HEK293 (cell line): ENCODE data around the gene SPATA2L.
A peak's percentile ranks its signal among the peaks of the same experiment; 100 is the strongest.

ENCODE experiments used
- CTCF ChIP-seq: fragments of 450-650 bp; formaldehyde crosslinking; IDR thresholded peaks from 2 replicates; pipeline ENCODE4 v1.5.1; 2016; ENCODE audit warnings: missing biosample characterization, missing genetic modification characterization
- GLIS1 ChIP-seq: fragments of 450-650 bp; formaldehyde crosslinking; IDR thresholded peaks from 2 replicates; pipeline ENCODE4 v1.5.1; 2016; ENCODE audit warnings: missing biosample characterization, missing genetic modification characterization
- KLF16 ChIP-seq: fragments of 450-650 bp; formaldehyde crosslinking; IDR thresholded peaks from 2 replicates; pipeline ENCODE4 v1.5.1; 2017; ENCODE audit warnings: missing biosample characterization, missing genetic modification characterization
- PRDM4 ChIP-seq: fragments of 450-650 bp; formaldehyde crosslinking; IDR thresholded peaks from 2 replicates; pipeline ENCODE4 v1.5.1; 2017; ENCODE audit warnings: missing biosample characterization, missing genetic modification characterization
- REST ChIP-seq: fragments of 450-650 bp; formaldehyde crosslinking; IDR thresholded peaks from 2 replicates; pipeline ENCODE4 v1.5.1; 2016; ENCODE audit warnings: missing biosample characterization, missing genetic modification characterization
- SETDB1 ChIP-seq: IDR thresholded peaks from one replicate; pipeline ENCODE4 v1.6.1; 2017; ENCODE audit warnings: mild to moderate bottlenecking, low read length, moderate library complexity, mixed read lengths; ENCODE audit not compliant: insufficient read length
- ZBTB20 ChIP-seq: fragments of 450-650 bp; formaldehyde crosslinking; IDR thresholded peaks from 2 replicates; pipeline ENCODE4 v1.5.1; 2016; ENCODE audit warnings: missing biosample characterization, missing genetic modification characterization
- ZBTB21 ChIP-seq: fragments of 450-650 bp; formaldehyde crosslinking; IDR thresholded peaks from 2 replicates; pipeline ENCODE4 v1.5.1; 2017; ENCODE audit warnings: missing biosample characterization, missing genetic modification characterization
- ZBTB26 ChIP-seq: fragments of 450-650 bp; formaldehyde crosslinking; optimal IDR thresholded peaks from 2 replicates; pipeline ENCODE3; 2016; ENCODE audit warnings: missing biosample characterization, mild to moderate bottlenecking, missing genetic modification characterization
- ZBTB44 ChIP-seq: fragments of 450-650 bp; IDR thresholded peaks from 2 replicates; pipeline ENCODE4 v1.5.1; 2018; ENCODE audit warnings: missing biosample characterization, mild to moderate bottlenecking, missing genetic modification characterization
- ZBTB48 ChIP-seq: fragments of 450-650 bp; formaldehyde crosslinking; IDR thresholded peaks from 2 replicates; pipeline ENCODE4 v1.5.1; 2016; ENCODE audit warnings: missing biosample characterization, missing genetic modification characterization
- ZBTB7A ChIP-seq: fragments of 450-650 bp; formaldehyde crosslinking; IDR thresholded peaks from 2 replicates; pipeline ENCODE4 v1.5.1; 2016; ENCODE audit warnings: low read depth, missing biosample characterization, missing genetic modification characterization
- ZBTB8A ChIP-seq: fragments of 450-650 bp; formaldehyde crosslinking; IDR thresholded peaks from 2 replicates; pipeline ENCODE4 v1.5.1; 2016; ENCODE audit warnings: missing biosample characterization, missing genetic modification characterization
- ZFP41 ChIP-seq: fragments of 450-650 bp; formaldehyde crosslinking; IDR thresholded peaks from 2 replicates; pipeline ENCODE4 v1.5.1; 2016; ENCODE audit warnings: missing biosample characterization, missing genetic modification characterization, borderline replicate concordance
- ZNF2 ChIP-seq: fragments of 450-650 bp; formaldehyde crosslinking; IDR thresholded peaks from 2 replicates; pipeline ENCODE4 v1.5.1; 2016; ENCODE audit warnings: missing biosample characterization, missing genetic modification characterization
- ZNF23 ChIP-seq: fragments of 450-650 bp; formaldehyde crosslinking; IDR thresholded peaks from 2 replicates; pipeline ENCODE4 v1.5.1; 2016; ENCODE audit warnings: missing biosample characterization, missing genetic modification characterization, borderline replicate concordance
- ZNF341 ChIP-seq: fragments of 450-650 bp; formaldehyde crosslinking; IDR thresholded peaks from 2 replicates; pipeline ENCODE4; 2016; ENCODE audit warnings: low read depth, missing biosample characterization, missing genetic modification characterization
- ZNF394 ChIP-seq: fragments of 450-650 bp; formaldehyde crosslinking; IDR thresholded peaks from 2 replicates; pipeline ENCODE4 v1.5.1; 2016; ENCODE audit warnings: missing biosample characterization, missing genetic modification characterization, mild to moderate bottlenecking, moderate library complexity, borderline replicate concordance
- ZNF416 ChIP-seq: fragments of 450-650 bp; formaldehyde crosslinking; IDR thresholded peaks from 2 replicates; pipeline ENCODE4 v1.5.1; 2016; ENCODE audit warnings: missing biosample characterization, missing genetic modification characterization
- ZNF449 ChIP-seq: fragments of 450-650 bp; formaldehyde crosslinking; IDR thresholded peaks from 2 replicates; pipeline ENCODE4 v1.5.1; 2017; ENCODE audit warnings: missing biosample characterization, mild to moderate bottlenecking, missing genetic modification characterization, moderate library complexity
- ZNF558 ChIP-seq: fragments of 450-650 bp; formaldehyde crosslinking; IDR thresholded peaks from 2 replicates; pipeline ENCODE4 v1.5.1; 2016; ENCODE audit warnings: missing biosample characterization, missing genetic modification characterization
- ZNF596 ChIP-seq: fragments of 450-650 bp; IDR thresholded peaks from 2 replicates; pipeline ENCODE4 v1.5.0; 2018; ENCODE audit warnings: missing biosample characterization, mild to moderate bottlenecking, missing genetic modification characterization, moderate library complexity
- ZNF623 ChIP-seq: fragments of 450-650 bp; formaldehyde crosslinking; IDR thresholded peaks from 2 replicates; pipeline ENCODE4 v1.5.1; 2016; ENCODE audit warnings: missing biosample characterization, missing genetic modification characterization
- ZNF670 ChIP-seq: fragments of 450-650 bp; formaldehyde crosslinking; IDR thresholded peaks from 2 replicates; pipeline ENCODE4 v1.5.1; 2016; ENCODE audit warnings: missing biosample characterization, missing genetic modification characterization, low read depth
- ZNF692 ChIP-seq: fragments of 450-650 bp; formaldehyde crosslinking; IDR thresholded peaks from 2 replicates; pipeline ENCODE4 v1.5.1; 2016; ENCODE audit warnings: missing biosample characterization, missing genetic modification characterization

The SPATA2L gene

GRCh38 chr16:89687092-89687940 is 14.2 kb downstream of the SPATA2L start (continued):
- TF ChIP-seq ZBTB44 (tag by site-specific recombination) (no peak), ZNF558 (tag by site-specific recombination) (no peak), GLIS1 (tag by site-specific recombination) (peak; percentile 5; the same call in 1 of the 2 replicates), ZNF23 (tag by site-specific recombination) (no peak), ZNF2 (tag by site-specific recombination) (peak; percentile 14; the same call in 1 of the 2 replicates), PRDM4 (tag by site-specific recombination) (no peak), KLF16 (tag by site-specific recombination) (no peak), ZNF692 (tag by site-specific recombination) (peak; percentile 70), ZBTB7A (no peak), SETDB1 (no peak), ZBTB21 (tag by site-specific recombination) (no peak), ZBTB48 (tag by site-specific recombination) (peak; percentile 66; the same call in 1 of the 2 replicates), ZNF670 (tag by site-specific recombination) (no peak), ZNF416 (tag by site-specific recombination) (no peak), ZNF449 (tag by site-specific recombination) (peak; percentile 68), ZNF596 (tag by site-specific recombination) (0 out of 2 replicates have a peak, but pooled peaks have one; percentile 1), ZNF394 (tag by site-specific recombination) (no peak), ZFP41 (tag by site-specific recombination) (no peak), ZBTB26 (peak; percentile 63), ZBTB8A (tag by site-specific recombination) (peak; percentile 83), REST (tag by site-specific recombination) (no peak), ZBTB20 (tag by site-specific recombination) (0 out of 2 replicates have a peak, but pooled peaks have one; percentile 51), ZNF341 (tag by site-specific recombination) (0 out of 2 replicates have a peak, but pooled peaks have one; percentile 18), CTCF (tag by site-specific recombination) (peak; percentile 50), ZNF623 (tag by site-specific recombination) (no peak)
